HepG2 (cell line): ENCODE measurements around the gene EIF4E. TPM values are rescaled to one million over a fixed set of nuclear protein-coding genes. Genes with fewer than 3 reads are reported as not detected.
A peak's percentile ranks its signal among the peaks of the same experiment; 100 is the strongest.
"Not testable (repeated sequence)": the region's sequence is repeated elsewhere in the genome, so short reads cannot be mapped to it uniquely, and the experiment has no call there.

Experiments
- ATAC-seq: fragments of 200-7000 bp; cut with Tn5 transposase; 3 replicates; pipeline ENCODE4 v1.9.1; 2020; ENCODE audit warnings: mild to moderate bottlenecking, moderate library complexity
- BruUV-seq: library from RNA; stranded (reverse); fragments of 400-500 nt; replicated peaks from 2 replicates; lab custom pipeline; 2021; lab: Mats Ljungman, UMichigan
- CTCF ChIA-PET: fragments of 300-600 bp; formaldehyde crosslinking; extraction: SDS; loops from one replicate; lab custom pipeline; 2021; ENCODE audit warnings: low total read pairs, inconsistent platforms, low intra/inter-chr PET ratio; lab: Yijun Ruan, JAX
- POLR2A ChIA-PET: fragments of 350-600 bp; sonication (Branson Sonifier 250); formaldehyde crosslinking; loops from one replicate; lab custom pipeline; 2020; ENCODE audit warnings: antibody characterized with exemption, inconsistent platforms; lab: Yijun Ruan, JAX
- DNase-seq: peaks from one replicate; pipeline ENCODE4 v3.0.0-alpha.2; 2015; ENCODE audit warnings: low spot score
- FAIRE-seq: peaks from 3 replicates; lab custom pipeline; 2011; peaks lifted over from hg19 to GRCh38; lab: Jason Lieb, UNC
- H2AFZ ChIP-seq: one replicate; pipeline ENCODE4 v1.6.1; 2011; ENCODE audit warnings: low read length, inconsistent platforms
- H3K27ac ChIP-seq: fragments of 300-600 bp; 3 replicates; pipeline ENCODE4 v1.8.0; 2011; ENCODE audit warnings: mixed run types, mild to moderate bottlenecking, mixed read lengths, low read length, inconsistent platforms; ENCODE audit not compliant: insufficient read depth; ENCODE audit errors: extremely low read length
- H3K27me3 ChIP-seq, 2 experiments: fragments of 200-600 bp in 1 of 2; 2 replicates in 1 of 2; 3 replicates in 1 of 2; pipeline versions ENCODE4 v1.6.0 to v1.8.0; 2011; ENCODE audit warnings: low read length in 2 of 2, mild to moderate bottlenecking in 2 of 2, moderate library complexity in 2 of 2, inconsistent platforms in 1 of 2; ENCODE audit not compliant: insufficient read depth in 2 of 2, control insufficient read depth in 1 of 2
- H3K36me3 ChIP-seq, 2 experiments: fragments of 200-600 bp in 1 of 2; replicated peaks in 1 of 2; 2 replicates in 1 of 2; 3 replicates in 1 of 2; pipeline versions ENCODE4 v1.5.1 to v1.8.0; 2011; ENCODE audit warnings: low read length in 2 of 2, inconsistent platforms in 1 of 2; ENCODE audit not compliant: insufficient read depth in 2 of 2, control insufficient read depth in 1 of 2
- H3K4me1 ChIP-seq: 2 replicates; pipeline ENCODE4 v1.5.1; 2012; ENCODE audit warnings: low read length, inconsistent platforms; ENCODE audit not compliant: insufficient read depth
- H3K4me2 ChIP-seq: 2 replicates; pipeline ENCODE4 v1.6.0; 2011; ENCODE audit warnings: low read depth, low read length, inconsistent platforms
- H3K4me3 ChIP-seq, 3 experiments: fragments of 200-600 bp in 1 of 3; sonication (generic), shearing (Covaris generic) in 1 of 3; replicated peaks in 1 of 3; 2 replicates each; pipeline ENCODE4 v1.5.1; 2011 to 2016; ENCODE audit warnings: low read length in 3 of 3, inconsistent platforms in 2 of 3, low read depth in 2 of 3, mild to moderate bottlenecking in 2 of 3, control low read depth in 1 of 3, mixed read lengths in 1 of 3; ENCODE audit not compliant: insufficient read depth in 1 of 3
- H3K79me2 ChIP-seq: one replicate; pipeline ENCODE4 v1.6.1; 2011; ENCODE audit warnings: low read length, inconsistent platforms; ENCODE audit not compliant: insufficient read depth
- H3K9ac ChIP-seq: 2 replicates; pipeline ENCODE4 v1.6.0; 2011; ENCODE audit warnings: mild to moderate bottlenecking, low read depth, low read length, inconsistent platforms; ENCODE audit not compliant: insufficient read depth
- H3K9me3 ChIP-seq: 2 replicates; pipeline ENCODE4 v1.5.1; 2012; ENCODE audit warnings: mild to moderate bottlenecking, low read length
- H4K20me1 ChIP-seq: 2 replicates; pipeline ENCODE4 v1.6.0; 2011; ENCODE audit warnings: inconsistent platforms, mild to moderate bottlenecking, low read length, moderate library complexity; ENCODE audit not compliant: insufficient read depth
- ZNF121 ChIP-seq: sonication (generic); formaldehyde crosslinking; IDR thresholded peaks from 2 replicates; pipeline ENCODE4 v1.5.0; 2020; ENCODE audit warnings: mild to moderate bottlenecking, missing genetic modification reagents
- WGBS: methylation state at CpG from one replicate; pipeline ENCODE4 v1.1.6; 2017; ENCODE audit warnings: low lambda C conversion rate; 5-methylcytosine and 5-hydroxymethylcytosine counted together
- in situ Hi-C: cut with HindIII; loops from 2 replicates; pipeline ENCODE4 v1.10.0; 2017; ENCODE audit warnings: low pct_unique_long_range_greater_than_20kb; ENCODE audit not compliant: extremely low pct_ligation_motif_present
- intact Hi-C: fragments of 100-400 bp; cut with micrococcal nuclease; formaldehyde crosslinking; loops from one replicate; pipeline ENCODE4 v1.10.0; 2022; ENCODE audit not compliant: unreplicated experiment
- polyA plus RNA-seq, 8 experiments: library from polyadenylated mRNA; depleted of rRNA in 3 of 8; stranded (reverse) in 7 of 8; unstranded in 1 of 8; fragments of >200 nt; fragmentation: Illumina TruSeq in 4 of 8; extraction: Trizol in 4 of 8; gene quantifications; 2 replicates each; pipeline versions ENCODE4 v1.2.1 to v1.2.3, GENCODE V29; 2011 to 2016; ENCODE audit warnings: low read depth in 4 of 8, missing spikeins in 1 of 8, mixed read lengths in 1 of 8; ENCODE audit not compliant: insufficient read depth in 1 of 8
- total RNA-seq, 5 experiments: library from RNA; depleted of rRNA; stranded (reverse); fragments of >200 nt; fragmentation: Illumina TruSeq; extraction: Trizol; gene quantifications; 2 replicates each; pipeline ENCODE4 v1.2.3, GENCODE V29; 2016; ENCODE audit warnings: low read depth in 1 of 5
- TF ChIP-seq, protein P1 (sequence below): sonication (generic); formaldehyde crosslinking; conservative IDR thresholded peaks from 2 replicates; pipeline ENCODE4 v1.5.0; 2020; ENCODE audit warnings: missing genetic modification reagents
- TF ChIP-seq, protein P2 (sequence below): sonication (generic); formaldehyde crosslinking; IDR thresholded peaks from 2 replicates; pipeline ENCODE4 v1.8.1; 2023; ENCODE audit warnings: mild to moderate bottlenecking, inconsistent platforms, moderate library complexity, missing genetic modification reagents, borderline replicate concordance

Gene EIF4E
- total and polyA plus RNA-seq, 2 of the 13 experiments (the other 11 are each of a cell fraction or from before 2014, with no cell fraction given), result 50.8 to 194 TPM

DNA sequence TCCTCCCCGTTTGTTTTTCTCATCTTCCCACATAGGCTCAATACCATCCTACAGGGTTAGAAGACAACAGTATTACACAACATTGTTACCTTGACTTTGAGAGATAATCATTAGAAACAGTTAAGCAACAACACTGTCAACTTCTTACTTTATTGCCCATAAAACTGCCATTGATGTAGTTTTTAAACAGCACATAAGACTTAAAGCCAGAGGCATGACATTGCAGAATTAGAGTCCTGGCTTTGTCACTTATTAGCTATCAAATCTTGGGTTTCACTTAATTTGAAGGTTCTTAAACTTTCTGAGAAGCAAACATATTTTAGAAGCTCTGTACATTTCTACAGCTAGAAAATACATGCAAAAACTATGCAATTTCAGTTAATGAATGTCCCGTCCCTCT lies 41.8 kb downstream of the EIF4E start (continued):
- TF ChIP-seq, protein P1, sequence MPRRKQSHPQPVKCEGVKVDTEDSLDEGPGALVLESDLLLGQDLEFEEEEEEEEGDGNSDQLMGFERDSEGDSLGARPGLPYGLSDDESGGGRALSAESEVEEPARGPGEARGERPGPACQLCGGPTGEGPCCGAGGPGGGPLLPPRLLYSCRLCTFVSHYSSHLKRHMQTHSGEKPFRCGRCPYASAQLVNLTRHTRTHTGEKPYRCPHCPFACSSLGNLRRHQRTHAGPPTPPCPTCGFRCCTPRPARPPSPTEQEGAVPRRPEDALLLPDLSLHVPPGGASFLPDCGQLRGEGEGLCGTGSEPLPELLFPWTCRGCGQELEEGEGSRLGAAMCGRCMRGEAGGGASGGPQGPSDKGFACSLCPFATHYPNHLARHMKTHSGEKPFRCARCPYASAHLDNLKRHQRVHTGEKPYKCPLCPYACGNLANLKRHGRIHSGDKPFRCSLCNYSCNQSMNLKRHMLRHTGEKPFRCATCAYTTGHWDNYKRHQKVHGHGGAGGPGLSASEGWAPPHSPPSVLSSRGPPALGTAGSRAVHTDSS, result no peak
- TF ChIP-seq, protein P2, sequence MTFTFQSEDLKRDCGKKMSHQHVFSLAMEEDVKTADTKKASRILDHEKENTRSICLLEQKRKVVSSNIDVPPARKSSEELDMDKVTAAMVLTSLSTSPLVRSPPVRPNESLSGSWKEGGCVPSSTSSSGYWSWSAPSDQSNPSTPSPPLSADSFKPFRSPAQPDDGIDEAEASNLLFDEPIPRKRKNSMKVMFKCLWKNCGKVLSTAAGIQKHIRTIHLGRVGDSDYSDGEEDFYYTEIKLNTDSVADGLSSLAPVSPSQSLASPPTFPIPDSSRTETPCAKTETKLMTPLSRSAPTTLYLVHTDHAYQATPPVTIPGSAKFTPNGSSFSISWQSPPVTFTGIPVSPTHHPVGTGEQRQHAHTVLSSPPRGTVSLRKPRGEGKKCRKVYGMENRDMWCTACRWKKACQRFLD (CRISPR knock-in tag), result no peak

DNA sequence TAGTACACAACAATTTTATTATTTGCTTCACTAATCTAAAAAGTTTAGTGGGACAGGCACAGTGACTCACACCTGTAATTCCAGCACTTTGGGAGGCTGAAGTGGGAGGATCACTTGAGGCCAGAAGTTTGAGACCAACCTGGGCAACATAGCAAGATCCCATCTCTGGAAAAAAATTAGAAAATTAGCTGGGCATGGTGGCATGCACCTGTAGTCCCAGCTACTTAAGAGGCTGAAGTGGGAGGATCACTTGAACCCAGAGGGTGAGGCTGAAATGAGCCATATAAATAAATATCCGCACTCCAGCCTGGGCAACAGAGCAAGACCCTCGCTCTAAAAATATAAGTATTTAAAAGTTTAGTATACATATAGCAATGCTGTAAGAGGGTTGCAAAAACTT lies 42.6 kb downstream of the EIF4E start:
- in situ Hi-C loops, FAIRE-seq, H3K27me3 ChIP-seq, H3K4me3 ChIP-seq, POLR2A ChIA-PET, CTCF ChIA-PET, H3K9ac ChIP-seq, H3K4me2 ChIP-seq, H2AFZ ChIP-seq, H3K79me2 ChIP-seq, ATAC-seq, H3K4me1 ChIP-seq, BruUV-seq, H3K9me3 ChIP-seq, H3K27ac ChIP-seq, intact Hi-C loops, H4K20me1 ChIP-seq, DNase-seq: not testable (repeated sequence)
- peak; percentile 74; the same call in 1 of the 2 replicates for TF ChIP-seq ZNF121 (CRISPR knock-in tag)
- WGBS, result 100% methylated on average over 2 of the region's 2 CpGs
- peaks cover 16 to 60% of the 10 kb centered on the region in 2 experiments for H3K36me3 ChIP-seq

DNA sequence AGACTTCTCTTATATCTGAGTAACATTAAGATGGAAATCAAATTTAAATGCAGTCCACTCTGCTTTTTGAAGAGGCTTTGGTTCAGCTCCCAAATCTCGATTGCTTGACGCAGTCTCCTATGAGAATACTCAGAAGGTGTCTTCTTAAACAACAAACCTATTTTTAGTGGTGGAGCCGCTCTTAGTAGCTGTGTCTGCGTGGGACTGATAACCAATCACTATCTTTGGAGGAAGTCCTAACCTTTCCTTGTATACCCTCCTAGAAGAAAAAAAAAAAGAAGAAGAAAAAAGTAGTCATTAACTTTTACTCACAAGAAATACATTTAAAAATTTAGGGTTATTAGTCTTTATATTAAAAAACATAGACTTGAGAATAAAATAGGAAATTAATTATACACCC lies 48.0 kb downstream of the EIF4E start:
- 96% methylated on average over 4 of the region's 4 CpGs for WGBS
- H3K9ac ChIP-seq, H3K27me3 ChIP-seq, H3K4me1 ChIP-seq, ATAC-seq, H3K4me2 ChIP-seq, H3K9me3 ChIP-seq, intact Hi-C loops, POLR2A ChIA-PET, H3K79me2 ChIP-seq, CTCF ChIA-PET, in situ Hi-C loops, H4K20me1 ChIP-seq, H2AFZ ChIP-seq, DNase-seq, H3K27ac ChIP-seq, H3K4me3 ChIP-seq, BruUV-seq, FAIRE-seq: not testable (repeated sequence)
- H3K36me3 ChIP-seq, result peaks cover 9 to 26% of the 10 kb centered on the region in 2 experiments
